ENCODE results near the gene MVB12A. TPM values are rescaled to one million over a fixed set of nuclear protein-coding genes. Genes with fewer than 3 reads are reported as not detected.

MVB12A gene
- total RNA-seq, 4 donors from 2014 or later: 30.8 to 44.7 (median 37.7) TPM

- Histone ChIP-seq H3K36me3 (peaks cover 0 to 10% of the 10 kb centered on the region in 2 donors), H3K4me1 (peaks cover 0 to 40% (median 7%) of the 10 kb centered on the region in 3 donors), H3K27me3 (peaks cover 76% of the 10 kb centered on the region), H3K9me3 (peaks cover 0 to 2% (median 0%) of the 10 kb centered on the region in 3 donors), H3K27ac (no peak overlapping the region), H3K4me3 (no peak overlapping the region)
- WGBS, 2 donors (ENCODE audit: low coverage in 1 of 2): 7 to 22% methylated on average over 2 to 11 of the region's 19 CpGs
- ATAC-seq: no peak
- TF ChIP-seq, protein P1, sequence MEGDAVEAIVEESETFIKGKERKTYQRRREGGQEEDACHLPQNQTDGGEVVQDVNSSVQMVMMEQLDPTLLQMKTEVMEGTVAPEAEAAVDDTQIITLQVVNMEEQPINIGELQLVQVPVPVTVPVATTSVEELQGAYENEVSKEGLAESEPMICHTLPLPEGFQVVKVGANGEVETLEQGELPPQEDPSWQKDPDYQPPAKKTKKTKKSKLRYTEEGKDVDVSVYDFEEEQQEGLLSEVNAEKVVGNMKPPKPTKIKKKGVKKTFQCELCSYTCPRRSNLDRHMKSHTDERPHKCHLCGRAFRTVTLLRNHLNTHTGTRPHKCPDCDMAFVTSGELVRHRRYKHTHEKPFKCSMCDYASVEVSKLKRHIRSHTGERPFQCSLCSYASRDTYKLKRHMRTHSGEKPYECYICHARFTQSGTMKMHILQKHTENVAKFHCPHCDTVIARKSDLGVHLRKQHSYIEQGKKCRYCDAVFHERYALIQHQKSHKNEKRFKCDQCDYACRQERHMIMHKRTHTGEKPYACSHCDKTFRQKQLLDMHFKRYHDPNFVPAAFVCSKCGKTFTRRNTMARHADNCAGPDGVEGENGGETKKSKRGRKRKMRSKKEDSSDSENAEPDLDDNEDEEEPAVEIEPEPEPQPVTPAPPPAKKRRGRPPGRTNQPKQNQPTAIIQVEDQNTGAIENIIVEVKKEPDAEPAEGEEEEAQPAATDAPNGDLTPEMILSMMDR (IDR thresholded peaks at IDR 0.05): peak in 3 of 4 experiments; percentile 53 to 63 (median 61)
- TF ChIP-seq EP300 (IDR thresholded peaks at IDR 0.05): no peak
Measured at GRCh38 chr19:17394891-17395415, 24.9 kb upstream of the MVB12A start.

DNA sequence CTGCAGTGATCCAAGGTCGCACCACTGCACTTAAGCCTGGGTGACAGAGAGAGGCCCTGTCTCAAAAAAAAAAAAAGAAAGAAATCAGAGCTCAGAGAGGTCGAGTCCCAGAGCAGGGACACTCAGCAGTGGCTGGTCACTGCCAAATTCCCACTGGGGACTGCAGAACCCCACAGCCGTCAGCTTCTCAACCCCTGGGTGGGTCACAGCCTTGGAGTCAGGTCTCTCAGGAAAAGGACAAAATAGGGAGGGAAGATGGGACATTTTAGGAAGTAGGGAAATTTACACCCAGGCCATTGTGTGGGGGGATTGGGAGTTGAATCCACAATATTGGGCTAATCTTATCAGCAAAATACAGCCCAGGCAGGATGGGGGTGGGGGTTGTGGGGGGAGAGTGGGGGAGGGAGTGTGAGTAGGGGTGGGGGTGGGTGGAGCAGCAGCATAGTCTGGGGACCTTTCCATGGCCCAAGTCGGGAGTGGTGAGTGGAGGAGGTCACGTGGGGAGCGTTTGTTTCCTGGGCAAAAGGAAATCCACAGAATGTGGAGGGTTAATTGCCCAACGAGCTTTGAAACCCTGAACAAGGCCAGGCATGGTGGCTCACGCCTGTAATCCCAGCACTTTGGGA, 20.8 kb upstream of the MVB12A start:
- Histone ChIP-seq H3K27ac (no peak overlapping the region), H3K4me1 (peaks cover 0 to 28% (median 0%) of the 10 kb centered on the region in 3 donors), H3K36me3 (peaks cover 0 to 20% of the 10 kb centered on the region in 2 donors), H3K27me3 (peaks cover 64% of the 10 kb centered on the region), H3K4me3 (no peak overlapping the region), H3K9me3 (no peaks in the 10 kb centered on the region)
- no peak for ATAC-seq
- WGBS, 2 donors (ENCODE audit: low coverage in 1 of 2): 78 to 80% methylated on average over 5 to 8 of the region's 8 CpGs
- TF ChIP-seq POLR2A (IDR thresholded peaks at IDR 0.05): no peak
- no peak for TF ChIP-seq POLR2AphosphoS5 (IDR thresholded peaks at IDR 0.05)
- TF ChIP-seq EP300 (IDR thresholded peaks at IDR 0.05): no peak
- TF ChIP-seq, protein P1 (IDR thresholded peaks at IDR 0.05): no peak

GRCh38 chr19:17401628-17402027, 18.2 kb upstream of the MVB12A start:
- Histone ChIP-seq H3K36me3 (peaks cover 0 to 20% of the 10 kb centered on the region in 2 donors), H3K4me1 (peaks cover 0 to 34% (median 0%) of the 10 kb centered on the region in 3 donors), H3K27ac (no peak overlapping the region), H3K27me3 (peaks cover 41% of the 10 kb centered on the region), H3K9me3 (no peaks in the 10 kb centered on the region), H3K4me3 (no peak overlapping the region)
- WGBS, 2 donors (ENCODE audit: low coverage in 1 of 2): 75 to 95% methylated on average over 4 to 6 of the region's 6 CpGs
- TF ChIP-seq EP300 (IDR thresholded peaks at IDR 0.05): no peak
- no peak for TF ChIP-seq POLR2AphosphoS5 (IDR thresholded peaks at IDR 0.05)
- TF ChIP-seq, protein P1 (IDR thresholded peaks at IDR 0.05): no peak
- no peak for TF ChIP-seq POLR2A (IDR thresholded peaks at IDR 0.05)
- ATAC-seq: no peak

DNA sequence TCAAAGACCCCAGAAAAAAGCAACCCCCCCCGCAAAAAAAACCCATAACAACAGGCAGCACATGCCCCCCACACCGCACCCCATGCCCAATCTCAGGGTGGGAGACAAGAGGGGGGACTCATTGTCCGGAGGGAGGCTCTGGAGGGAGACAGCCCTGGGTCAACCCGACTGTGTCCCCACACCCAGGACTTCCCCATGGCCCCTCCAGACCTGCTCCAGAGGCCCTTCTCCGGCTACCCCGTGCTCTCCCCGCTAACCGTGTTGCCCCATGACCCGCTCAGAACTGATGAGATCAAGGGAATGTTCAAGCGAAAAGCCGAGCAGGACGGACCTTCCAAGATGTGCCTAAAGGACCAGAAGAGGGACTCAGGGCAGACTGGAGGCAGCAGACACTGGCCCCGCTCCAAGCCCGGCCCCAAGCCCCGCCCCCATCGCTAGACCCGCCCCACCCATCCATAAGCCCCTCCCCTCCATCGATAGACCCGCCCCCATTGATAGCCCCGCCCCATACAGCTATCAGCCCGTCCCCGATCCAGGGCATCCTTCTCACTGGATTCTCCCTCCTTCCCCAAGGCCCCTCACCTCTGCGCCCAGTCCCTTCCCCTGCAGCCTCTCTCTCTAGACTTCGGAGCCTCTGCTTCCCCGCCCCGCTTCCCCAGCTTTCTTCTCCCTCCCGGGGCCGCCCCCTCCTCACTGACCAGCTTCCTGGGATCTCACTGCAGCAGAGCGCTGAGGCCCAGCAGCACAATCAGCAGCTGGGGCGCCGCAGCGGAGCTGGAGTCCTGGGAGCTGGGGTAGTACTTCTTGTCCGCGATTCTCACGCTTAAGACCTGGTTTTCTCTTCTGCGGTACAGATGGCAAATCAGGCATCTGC, 16.6 kb upstream of the MVB12A start:
- Histone ChIP-seq H3K36me3 (peaks cover 0 to 13% of the 10 kb centered on the region in 2 donors), H3K4me1 (peaks cover 0 to 37% (median 0%) of the 10 kb centered on the region in 3 donors), H3K27ac (peak overlapping the region in 1 of 4 donors; percentile 78), H3K27me3 (peaks cover 29% of the 10 kb centered on the region), H3K4me3 (peak overlapping the region in 1 of 2 donors; percentile 49), H3K9me3 (no peaks in the 10 kb centered on the region)
- 20% methylated on average over 1 of the region's 36 CpGs; no CpG with 5 or more reads in 1 of the 2 donors for WGBS, 2 donors (ENCODE audit: low coverage in 1 of 2)
- no peak for ATAC-seq
- TF ChIP-seq EP300 (IDR thresholded peaks at IDR 0.05) (no peak), POLR2A (IDR thresholded peaks at IDR 0.05) (no peak), POLR2AphosphoS5 (IDR thresholded peaks at IDR 0.05) (no peak)
- TF ChIP-seq, protein P1 (IDR thresholded peaks at IDR 0.05): no peak
